Brain microvascular endothelial cell (primary cell): ENCODE data around the gene MAP4K5.

ENCODE experiments used
- DNase-seq: peaks from one replicate; pipeline ENCODE4 v3.0.0-alpha.2; 2020
- H3K27ac ChIP-seq: fragments of 250-450 bp; sonication (Bioruptor Pico); 2 replicates; pipeline ENCODE4 v1.5.1; 2020; ENCODE audit warnings: mild to moderate bottlenecking, moderate library complexity
- H3K27me3 ChIP-seq: fragments of 250-450 bp; sonication (Bioruptor Pico); replicated peaks from 2 replicates; pipeline ENCODE4 v1.5.1; 2020; ENCODE audit warnings: mild to moderate bottlenecking
- H3K36me3 ChIP-seq: fragments of 250-450 bp; sonication (Bioruptor Pico); replicated peaks from 2 replicates; pipeline ENCODE4 v1.5.1; 2020; ENCODE audit warnings: mild to moderate bottlenecking
- H3K4me3 ChIP-seq: 2 replicates; pipeline ENCODE4 v1.5.1; 2011; ENCODE audit warnings: low read depth, mild to moderate bottlenecking, control low read depth, low read length, moderate library complexity
- CTCF ChIP-seq: IDR thresholded peaks from 2 replicates; pipeline ENCODE4 v1.5.1; 2011; ENCODE audit warnings: low read depth, mild to moderate bottlenecking, moderate library complexity, low read length, control low read depth, inconsistent platforms; ENCODE audit errors: missing control alignments
- in situ Hi-C: cut with HindIII; loops from 2 replicates; pipeline ENCODE4 v1.10.0; 2017; ENCODE audit warnings: low sequenced_read_pairs, low pct_ligation_motif_present

The MAP4K5 gene

GRCh38 chr14:50402965-50403364 is 129.4 kb downstream of the MAP4K5 start:
- H3K27ac ChIP-seq, result no peak overlapping the region
- no peak for DNase-seq
- in situ Hi-C loops, result no loop called here

GRCh38 chr14:50400461-50400860 is 131.9 kb downstream of the MAP4K5 start:
- Histone ChIP-seq H3K27me3 (no peaks in the 10 kb centered on the region), H3K36me3 (no peaks in the 10 kb centered on the region), H3K4me3 (no peak overlapping the region), H3K27ac (no peak overlapping the region)
- DNase-seq, result no peak
- in situ Hi-C loops, result no loop called here
- no peak for TF ChIP-seq CTCF

More at GRCh38 chr14:50402965-50403364, 129.4 kb downstream of the MAP4K5 start:
- Histone ChIP-seq H3K27me3 (no peaks in the 10 kb centered on the region), H3K36me3 (no peaks in the 10 kb centered on the region), H3K4me3 (no peak overlapping the region)
- TF ChIP-seq CTCF, result no peak

- no peak for TF ChIP-seq CTCF
- in situ Hi-C loops, result no loop called here
- DNase-seq, result peak; percentile 21
- Histone ChIP-seq H3K27ac (no peak overlapping the region), H3K36me3 (no peaks in the 10 kb centered on the region), H3K4me3 (no peak overlapping the region), H3K27me3 (no peaks in the 10 kb centered on the region)
Measured at GRCh38 chr14:50399251-50400032, 132.9 kb downstream of the MAP4K5 start.

GRCh38 chr14:50398189-50398580 is 134.2 kb downstream of the MAP4K5 start:
- TF ChIP-seq CTCF, result no peak

GRCh38 chr14:50397390-50398188 is 134.8 kb downstream of the MAP4K5 start:
- peak overlapping the region; percentile 73 for H3K27ac ChIP-seq
- TF ChIP-seq CTCF, result no peak

More at GRCh38 chr14:50398189-50398580, 134.2 kb downstream of the MAP4K5 start:
- no peak for DNase-seq
- in situ Hi-C loops, result no loop called here
- Histone ChIP-seq H3K4me3 (no peak overlapping the region), H3K36me3 (no peaks in the 10 kb centered on the region), H3K27ac (no peak overlapping the region), H3K27me3 (no peaks in the 10 kb centered on the region)

More at GRCh38 chr14:50397390-50398188, 134.8 kb downstream of the MAP4K5 start:
- Histone ChIP-seq H3K27me3 (no peaks in the 10 kb centered on the region), H3K4me3 (peak overlapping the region; percentile 71), H3K36me3 (no peaks in the 10 kb centered on the region)
- in situ Hi-C loops, result no loop called here
- DNase-seq, result no peak
